ENCODE results near the gene ATP5F1A.

- TF ChIP-seq POLR2AphosphoS5 (IDR thresholded peaks at IDR 0.05) (no peak), CTCF (IDR thresholded peaks at IDR 0.05) (no peak)
Observed at GRCh38 chr18:46110406-46110805, 12.3 kb upstream of the ATP5F1A start.

Measured in prostate gland (tissue), 2 donors.